Neutrophil (primary cell): ENCODE results near the gene DHRS1.
A peak's percentile ranks its signal among the peaks of the same experiment; 100 is the strongest.

Source experiments
- H3K27ac ChIP-seq: fragments of 200-600 bp; sonication (generic); 2 replicates; pipeline ENCODE4 v1.5.1; 2016; ENCODE audit warnings: mild to moderate bottlenecking, moderate library complexity
- H3K27me3 ChIP-seq: fragments of 200-600 bp; sonication (generic); 2 replicates; pipeline ENCODE4 v1.6.0; 2016; ENCODE audit warnings: mild to moderate bottlenecking
- H3K36me3 ChIP-seq: fragments of 200-600 bp; sonication (generic); 2 replicates; pipeline ENCODE4 v1.5.1; 2017
- H3K4me1 ChIP-seq, 2 experiments: fragments of 200-600 bp in 1 of 2; sonication (generic) in 1 of 2; 1 replicate in 1 of 2; 2 replicates in 1 of 2; pipeline versions ENCODE4 v1.5.1 to v1.6.1; 2013 to 2016; ENCODE audit warnings: low read depth in 1 of 2, low read length in 1 of 2, mild to moderate bottlenecking in 1 of 2, moderate library complexity in 1 of 2; ENCODE audit not compliant: control insufficient read depth in 1 of 2, insufficient read depth in 1 of 2
- H3K4me3 ChIP-seq, 2 experiments: fragments of 200-600 bp in 1 of 2; sonication (generic) in 1 of 2; 1 replicate in 1 of 2; 2 replicates in 1 of 2; pipeline ENCODE4 v1.5.1; 2013 to 2016; ENCODE audit warnings: low read depth in 1 of 2, low read length in 1 of 2, mild to moderate bottlenecking in 1 of 2, moderate library complexity in 1 of 2
- H3K9me3 ChIP-seq: fragments of 200-600 bp; sonication (generic); 2 replicates; pipeline ENCODE4 v1.5.1; 2016
- CTCF ChIP-seq: fragments of 200-600 bp; sonication (generic); IDR thresholded peaks from 2 replicates; pipeline ENCODE4 v1.5.1; 2016; ENCODE audit warnings: antibody characterized with exemption

Gene DHRS1

DNA sequence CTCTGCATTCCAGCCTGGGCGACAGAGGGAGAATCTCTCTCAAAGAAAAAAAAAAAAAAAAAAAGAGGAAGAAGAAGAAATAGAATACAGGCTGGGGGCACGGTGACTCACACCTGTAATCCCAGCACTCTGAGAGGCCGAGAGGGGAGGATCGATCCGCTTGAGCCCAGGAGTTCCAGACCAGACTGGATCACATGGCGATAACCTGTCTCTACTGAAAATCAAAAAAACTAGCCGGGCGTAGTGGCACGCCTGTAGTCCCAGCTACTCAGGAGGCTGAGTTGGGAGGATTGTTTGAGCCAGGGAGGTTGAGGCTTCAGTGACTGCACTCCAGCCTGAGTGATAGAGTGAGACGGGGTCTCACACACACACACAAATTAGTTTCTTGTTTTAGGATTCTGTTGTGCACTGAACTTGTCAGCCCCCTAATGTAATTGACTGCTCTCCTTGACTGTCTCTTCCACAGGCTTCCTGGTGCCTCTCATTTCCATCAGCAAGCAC, 56.2 kb downstream of the DHRS1 start:
- peaks cover 29% of the 10 kb centered on the region for H3K36me3 ChIP-seq
- peaks cover 44 to 50% of the 10 kb centered on the region in 2 experiments for H3K4me1 ChIP-seq
- peak overlapping the region; percentile 71 to 81 for H3K4me3 ChIP-seq
- H3K9me3 ChIP-seq = no peaks in the 10 kb centered on the region
- no peak for TF ChIP-seq CTCF
- H3K27ac ChIP-seq = peak overlapping the region; percentile 100
- H3K27me3 ChIP-seq = no peaks in the 10 kb centered on the region

DNA sequence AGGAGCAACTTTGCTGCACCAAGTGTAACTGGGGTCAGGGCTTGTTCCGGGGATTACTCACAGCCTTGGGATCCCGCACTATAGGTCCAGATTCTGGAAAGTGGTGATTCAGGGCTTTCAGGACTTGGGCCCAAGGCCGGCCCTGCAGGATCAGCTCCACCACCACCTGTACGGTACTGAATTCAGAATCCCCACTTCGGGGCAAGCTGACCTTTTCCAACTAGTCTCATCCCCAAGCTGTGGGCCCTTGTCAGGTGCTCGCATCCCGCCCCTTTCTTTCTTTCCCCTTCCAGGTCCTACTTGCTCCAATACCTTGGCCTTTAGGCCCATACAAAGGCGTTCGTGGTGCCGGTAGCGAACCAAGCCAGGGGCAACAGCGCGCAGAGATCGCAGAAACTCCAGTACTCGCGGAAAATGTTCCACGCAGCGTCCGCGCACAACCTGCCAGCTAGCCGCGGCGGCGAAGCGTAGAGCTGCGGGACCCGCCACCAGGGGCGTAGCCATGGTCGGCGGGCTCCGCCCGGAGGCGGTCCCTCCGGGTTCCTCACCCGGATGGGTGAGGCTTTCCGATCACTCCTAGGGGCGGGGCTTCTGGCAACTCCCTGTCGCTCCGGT, 57.6 kb downstream of the DHRS1 start:
- peak; percentile 83 for TF ChIP-seq CTCF
- Histone ChIP-seq H3K9me3 (no peaks in the 10 kb centered on the region), H3K27me3 (no peaks in the 10 kb centered on the region), H3K36me3 (peaks cover 44% of the 10 kb centered on the region), H3K4me3 (peak overlapping the region; percentile 71 to 81), H3K4me1 (peaks cover 49 to 53% of the 10 kb centered on the region in 2 experiments), H3K27ac (peak overlapping the region; percentile 100)
